HG03460 (cell line): ENCODE measurements around the gene OR2K2.
"Not testable (repeated sequence)": the region's sequence is repeated elsewhere in the genome, so short reads cannot be mapped to it uniquely, and the experiment has no call there.

Experiments used
- ATAC-seq: cut with Tn5 transposase; IDR thresholded peaks from one replicate; pipeline ENCODE4 v1.9.1; 2021; ENCODE audit not compliant: unreplicated experiment

The OR2K2 gene

GRCh38 chr9:111298731-111299598 is 31.1 kb downstream of the OR2K2 start:
- peak; percentile 67 for ATAC-seq

- no peak for ATAC-seq
Observed at GRCh38 chr9:111298111-111298510, 31.9 kb downstream of the OR2K2 start.

DNA sequence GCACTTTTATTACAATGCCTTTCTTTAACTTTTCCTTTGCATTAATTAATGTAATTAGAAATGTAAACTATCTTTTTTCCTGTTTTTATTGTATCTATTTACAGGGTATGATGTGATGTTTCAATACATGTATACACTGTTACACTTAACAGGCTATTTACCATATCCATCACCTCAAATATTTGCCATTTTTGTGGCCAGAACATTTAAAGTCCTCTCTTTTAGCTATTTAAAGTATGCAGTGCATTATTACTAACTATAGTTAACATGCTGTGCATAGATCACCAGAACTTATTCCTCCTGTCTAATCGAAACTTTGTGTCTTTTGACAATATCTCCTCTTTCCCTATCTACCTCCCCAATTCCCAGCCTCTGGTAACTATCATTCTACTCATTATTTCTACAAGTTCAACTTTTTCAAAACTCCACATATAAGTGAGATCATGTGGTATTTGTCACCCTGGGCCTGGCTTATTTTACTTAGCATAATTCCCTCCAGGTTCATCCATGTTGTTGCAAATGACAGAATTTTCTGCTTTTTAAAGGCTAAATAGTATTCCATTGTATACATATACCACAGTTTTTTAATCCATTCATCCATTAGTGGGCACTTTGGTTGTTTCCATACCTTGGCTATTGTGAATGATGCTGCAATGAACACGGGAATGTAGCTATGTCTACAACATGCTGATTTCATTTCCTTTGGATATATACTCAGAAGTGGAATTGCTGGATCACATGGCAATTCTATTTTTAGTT is 32.8 kb downstream of the OR2K2 start:
- no peak for ATAC-seq

DNA sequence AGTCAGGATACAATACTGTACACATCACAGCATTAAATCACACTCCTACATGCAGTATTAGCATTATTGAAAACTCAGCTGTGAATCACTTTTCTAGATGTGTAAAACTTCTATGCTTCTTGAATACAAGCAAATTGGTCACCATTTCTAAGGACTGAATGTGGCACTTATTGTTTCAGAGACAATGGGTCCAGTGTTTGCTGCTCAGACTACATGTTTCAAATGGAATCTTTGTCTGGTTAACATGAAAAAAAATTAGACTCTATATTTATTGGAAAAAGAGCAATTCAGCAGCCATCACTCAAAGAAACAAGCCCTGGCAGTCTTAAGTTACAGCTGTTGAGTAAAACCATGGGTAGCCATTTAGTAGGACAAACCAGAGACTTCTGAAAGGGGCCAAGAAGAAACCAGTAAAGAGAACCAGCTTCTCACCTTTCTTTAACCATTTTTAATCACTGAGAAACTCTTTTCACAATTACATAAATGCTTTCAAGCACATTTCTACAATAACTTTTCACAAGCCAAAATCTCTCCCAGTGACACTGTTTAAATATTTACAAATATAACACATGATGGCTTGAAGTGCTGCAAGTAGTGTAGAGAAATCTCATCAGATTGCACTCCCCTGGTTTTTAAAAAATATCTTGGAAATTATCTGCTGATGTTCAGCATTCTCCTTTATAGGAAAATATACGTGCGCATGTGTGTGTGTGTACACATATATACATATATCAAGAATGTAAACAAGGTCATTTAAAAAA is 35.2 kb downstream of the OR2K2 start:
- no peak for ATAC-seq

- ATAC-seq = no peak
Observed at GRCh38 chr9:111287127-111287526, 42.9 kb downstream of the OR2K2 start.

DNA sequence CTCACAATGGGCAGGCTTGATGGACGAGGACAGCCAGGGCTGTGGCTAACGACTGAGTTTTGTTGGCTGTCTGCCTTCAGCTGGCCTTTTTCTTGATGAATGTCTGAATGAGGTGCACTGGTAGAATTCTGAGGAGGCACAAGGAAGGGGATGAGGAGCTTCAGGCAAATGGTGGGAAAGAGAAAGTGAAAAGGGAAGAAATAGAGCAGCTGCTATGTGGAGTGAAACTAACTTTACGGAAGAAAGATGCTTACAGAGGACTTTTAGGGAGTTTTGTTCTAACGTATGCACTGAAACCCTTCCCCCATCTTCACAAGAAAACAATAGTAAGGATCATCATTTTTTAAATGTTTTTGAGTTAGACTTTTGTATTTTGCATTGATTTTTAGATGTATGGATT is 45.3 kb downstream of the OR2K2 start:
- no peak for ATAC-seq

GRCh38 chr9:111282845-111283244 is 47.2 kb downstream of the OR2K2 start:
- ATAC-seq = no peak

GRCh38 chr9:111280795-111281194 is 49.2 kb downstream of the OR2K2 start:
- not testable (repeated sequence) for ATAC-seq
